Measurements from ENCODE around the gene GCAT. TPM values are rescaled to one million over a fixed set of nuclear protein-coding genes. Genes with fewer than 3 reads are reported as not detected.

GCAT gene
- polyA plus RNA-seq, 1 donor (not counting 4 experiments of a cell fraction or from before 2014, with no cell fraction given) = 8.4 TPM

- Histone ChIP-seq H3K79me2 (ENCODE audit: control insufficient read depth, insufficient read depth, low read length) (no peaks in the 10 kb centered on the region), H3K4me3 (ENCODE audit: control insufficient read depth in 2 of 3, extremely low read depth in 1 of 3, insufficient read depth in 2 of 3, low read depth in 1 of 3, low read length in 3 of 3) (no peak overlapping the region), H3K4me1 (ENCODE audit: control insufficient read depth, extremely low read depth, insufficient read depth, low read length) (peaks cover 18% of the 10 kb centered on the region), H2AFZ (ENCODE audit: control insufficient read depth, low read length) (no peak overlapping the region), H3K36me3 (ENCODE audit: control insufficient read depth in 2 of 2, extremely low read depth in 1 of 2, insufficient read depth in 2 of 2, low read length in 2 of 2) (peaks cover 0 to 3% of the 10 kb centered on the region in 2 experiments), H3K9me1 (ENCODE audit: control insufficient read depth, extremely low read depth, insufficient read depth, low read length) (no peaks in the 10 kb centered on the region), H3K27me3 (ENCODE audit: control insufficient read depth, extremely low read depth, insufficient read depth, low read length) (peaks cover 30% of the 10 kb centered on the region), H4K20me1 (ENCODE audit: control insufficient read depth, extremely low read depth, insufficient read depth, low read length) (no peaks in the 10 kb centered on the region), H3K9ac (ENCODE audit: control insufficient read depth, extremely low read depth, insufficient read depth, low read length) (no peak overlapping the region), H3K27ac (ENCODE audit: control insufficient read depth, insufficient read depth, low read length) (no peak overlapping the region), H3K4me2 (ENCODE audit: control insufficient read depth, extremely low read depth, insufficient read depth, low read depth, low read length) (no peak overlapping the region), H3K9me3 (ENCODE audit: control insufficient read depth, low read depth, low read length) (no peaks in the 10 kb centered on the region)
- FAIRE-seq (no peak), DNase-seq (ENCODE audit: low read depth, low spot score) (no peak)
- TF ChIP-seq CTCF (optimal IDR thresholded peaks at IDR 0.05 in 1 of 3, IDR thresholded peaks at IDR 0.05 in 1 of 3, conservative IDR thresholded peaks at IDR 0.05 in 1 of 3; ENCODE audit: extremely low read depth in 1 of 3, insufficient read depth in 2 of 3, low read length in 3 of 3) (no peak), EZH2 (IDR thresholded peaks at IDR 0.05; ENCODE audit: low read length) (no peak)
- dilution Hi-C loops (cut with MboI; ENCODE audit: extremely low pct_ligation_motif_present, low sequenced_read_pairs) = no loop called here
These were observed 14.5 kb downstream of the GCAT start for GRCh38 chr22:37822079-37822833.

GRCh38 chr22:37823134-37823985 lies 15.6 kb downstream of the GCAT start, which contains the start of gene GALR3:
Gene GALR3, plus strand, starts transcription at chr22:37823382. Its CDS starts 25 bp downstream, at chr22:37823407.
- no peaks in the 10 kb centered on the region for H4K20me1 ChIP-seq (ENCODE audit: control insufficient read depth, extremely low read depth, insufficient read depth, low read length)
- H3K4me1 ChIP-seq (ENCODE audit: control insufficient read depth, extremely low read depth, insufficient read depth, low read length) = peaks cover 8% of the 10 kb centered on the region
- peaks cover 30% of the 10 kb centered on the region for H3K27me3 ChIP-seq (ENCODE audit: control insufficient read depth, extremely low read depth, insufficient read depth, low read length)
- peak within 1 kb of the TSS; percentile 39 for H3K4me2 ChIP-seq (ENCODE audit: control insufficient read depth, extremely low read depth, insufficient read depth, low read depth, low read length)
- TF ChIP-seq CTCF (optimal IDR thresholded peaks at IDR 0.05 in 1 of 3, IDR thresholded peaks at IDR 0.05 in 1 of 3, conservative IDR thresholded peaks at IDR 0.05 in 1 of 3; ENCODE audit: extremely low read depth in 1 of 3, insufficient read depth in 2 of 3, low read length in 3 of 3) = no peak
- no peak for TF ChIP-seq EZH2 (IDR thresholded peaks at IDR 0.05; ENCODE audit: low read length)
- H3K9me3 ChIP-seq (ENCODE audit: control insufficient read depth, low read depth, low read length) = no peaks in the 10 kb centered on the region
- H3K36me3 ChIP-seq (ENCODE audit: control insufficient read depth in 2 of 2, extremely low read depth in 1 of 2, insufficient read depth in 2 of 2, low read length in 2 of 2) = peaks cover 0 to 3% of the 10 kb centered on the region in 2 experiments
- H3K9me1 ChIP-seq (ENCODE audit: control insufficient read depth, extremely low read depth, insufficient read depth, low read length) = no peaks in the 10 kb centered on the region
- H3K79me2 ChIP-seq (ENCODE audit: control insufficient read depth, insufficient read depth, low read length) = no peaks in the 10 kb centered on the region
- dilution Hi-C loops (cut with MboI; ENCODE audit: extremely low pct_ligation_motif_present, low sequenced_read_pairs) = no loop called here
- no peak within 1 kb of the TSS for H3K27ac ChIP-seq (ENCODE audit: control insufficient read depth, insufficient read depth, low read length)
- H2AFZ ChIP-seq (ENCODE audit: control insufficient read depth, low read length) = no peak within 1 kb of the TSS
- no peak within 1 kb of the TSS for H3K9ac ChIP-seq (ENCODE audit: control insufficient read depth, extremely low read depth, insufficient read depth, low read length)
- no peak for DNase-seq (ENCODE audit: low read depth, low spot score)
- no peak for FAIRE-seq
- no peak within 1 kb of the TSS for H3K4me3 ChIP-seq (ENCODE audit: control insufficient read depth in 2 of 3, extremely low read depth in 1 of 3, insufficient read depth in 2 of 3, low read depth in 1 of 3, low read length in 3 of 3)
